Tibial nerve (tissue), 4 donors: ENCODE results near the gene RBM4B. TPM values are rescaled to one million over a fixed set of nuclear protein-coding genes. Genes with fewer than 3 reads are reported as not detected.

Source experiments
- DNase-seq, 2 donors: peaks; one replicate each; pipeline ENCODE4 v3.0.0-alpha.2; 2019; ENCODE audit warnings: low spot score in 2 of 2
- H3K27ac ChIP-seq, 4 donors: fragments of 200-600 bp; sonication (generic) in 3 of 4; one replicate each; pipeline ENCODE4 v1.5.1; 2017 to 2019; ENCODE audit warnings: mild to moderate bottlenecking in 1 of 4
- H3K27me3 ChIP-seq, 2 donors: fragments of 200-600 bp; sonication (generic) in 1 of 2; one replicate each; pipeline versions ENCODE4 v1.5.1 to v1.6.0; 2017 to 2019
- H3K36me3 ChIP-seq, 3 donors: fragments of 200-600 bp; sonication (generic); one replicate each; pipeline ENCODE4 v1.5.1; 2018 to 2019
- H3K4me1 ChIP-seq, 4 donors: fragments of 200-600 bp; sonication (generic) in 3 of 4; one replicate each; pipeline ENCODE4 v1.5.1; 2017 to 2019
- H3K4me3 ChIP-seq, 4 donors: fragments of 200-600 bp; sonication (generic) in 3 of 4; one replicate each; pipeline ENCODE4 v1.5.1; 2017 to 2019; ENCODE audit warnings: mild to moderate bottlenecking in 1 of 4, moderate library complexity in 1 of 4
- H3K9me3 ChIP-seq, 4 donors: fragments of 200-600 bp; sonication (generic) in 3 of 4; one replicate each; pipeline ENCODE4 v1.5.1; 2017 to 2019
- EP300 ChIP-seq, 2 donors: sonication (generic); formaldehyde crosslinking; IDR thresholded peaks; one replicate each; pipeline ENCODE4 v1.6.1; 2017; ENCODE audit warnings: antibody characterized with exemption in 2 of 2, mild to moderate bottlenecking in 1 of 2
- POLR2A ChIP-seq, 2 donors: fragments of 450-650 bp; IDR thresholded peaks; one replicate each; pipeline ENCODE4 v1.6.1; 2017; ENCODE audit warnings: antibody characterized with exemption in 2 of 2, mild to moderate bottlenecking in 2 of 2, moderate library complexity in 2 of 2
- WGBS, 2 donors: methylation state at CpG; one replicate each; pipeline ENCODE4 v1.1.5; 2018; 5-methylcytosine and 5-hydroxymethylcytosine counted together
- total RNA-seq, 4 donors: library from RNA; depleted of rRNA; stranded (reverse); fragments of >200 nt; gene quantifications; one replicate each; pipeline ENCODE4 v1.1.0, GENCODE V29; 2016
- TF ChIP-seq, protein P1 (sequence below), 5 experiments: fragments of 200-600 bp in 3 of 5; fragments of 450-650 bp in 2 of 5; sonication (generic) in 3 of 5; IDR thresholded peaks; one replicate each; pipeline ENCODE4 v1.5.1; 2016 to 2019; ENCODE audit warnings: antibody characterized with exemption in 5 of 5, mild to moderate bottlenecking in 3 of 5, moderate library complexity in 2 of 5

The RBM4B gene
- total RNA-seq, 4 donors from 2014 or later: 7.1 to 15.9 (median 12.2) TPM

DNA sequence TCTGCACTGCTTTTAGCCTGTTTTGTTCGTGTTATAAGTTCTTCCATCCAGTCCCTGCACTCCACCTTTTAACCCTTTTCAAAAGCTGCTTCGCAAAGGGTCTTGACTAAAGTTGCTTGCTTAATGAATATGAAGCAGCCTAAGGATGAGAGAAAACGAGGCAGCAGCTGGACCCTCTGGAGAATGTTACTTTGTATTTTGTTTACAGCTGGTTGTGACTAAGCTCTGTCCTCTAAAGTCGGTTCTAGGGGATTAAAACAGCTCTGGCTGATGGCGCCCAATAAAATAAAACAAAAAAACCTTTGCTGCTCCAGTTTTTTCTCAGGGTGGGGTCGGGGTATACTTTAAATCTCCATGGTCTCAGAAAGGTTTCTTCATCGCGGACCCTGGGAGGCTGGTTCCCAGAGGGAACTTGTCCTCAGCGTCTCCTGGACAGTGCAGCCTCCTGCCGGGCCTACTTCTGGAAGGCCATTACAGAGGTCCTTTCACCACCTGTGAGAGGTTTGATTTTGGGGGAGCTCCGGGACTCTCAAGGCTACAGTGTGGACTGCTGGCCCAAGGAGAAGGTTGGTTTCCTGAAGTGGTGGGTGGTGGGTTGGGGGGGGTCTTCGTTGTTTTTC lies 40.0 kb downstream of the RBM4B start:
- peak overlapping the region; percentile 45 to 95 (median 90) for H3K27ac ChIP-seq
- no peaks in the 10 kb centered on the region for H3K27me3 ChIP-seq
- H3K9me3 ChIP-seq: no peaks in the 10 kb centered on the region
- peaks cover 7 to 50% (median 40%) of the 10 kb centered on the region in 4 donors for H3K4me1 ChIP-seq
- no peak for DNase-seq
- 30 to 35% methylated on average over 12 of the region's 12 CpGs for WGBS, 2 donors
- H3K4me3 ChIP-seq: peak overlapping the region; percentile 53 to 91 (median 75)
- H3K36me3 ChIP-seq: peaks cover 0 to 23% (median 10%) of the 10 kb centered on the region in 3 donors
- TF ChIP-seq, protein P1, sequence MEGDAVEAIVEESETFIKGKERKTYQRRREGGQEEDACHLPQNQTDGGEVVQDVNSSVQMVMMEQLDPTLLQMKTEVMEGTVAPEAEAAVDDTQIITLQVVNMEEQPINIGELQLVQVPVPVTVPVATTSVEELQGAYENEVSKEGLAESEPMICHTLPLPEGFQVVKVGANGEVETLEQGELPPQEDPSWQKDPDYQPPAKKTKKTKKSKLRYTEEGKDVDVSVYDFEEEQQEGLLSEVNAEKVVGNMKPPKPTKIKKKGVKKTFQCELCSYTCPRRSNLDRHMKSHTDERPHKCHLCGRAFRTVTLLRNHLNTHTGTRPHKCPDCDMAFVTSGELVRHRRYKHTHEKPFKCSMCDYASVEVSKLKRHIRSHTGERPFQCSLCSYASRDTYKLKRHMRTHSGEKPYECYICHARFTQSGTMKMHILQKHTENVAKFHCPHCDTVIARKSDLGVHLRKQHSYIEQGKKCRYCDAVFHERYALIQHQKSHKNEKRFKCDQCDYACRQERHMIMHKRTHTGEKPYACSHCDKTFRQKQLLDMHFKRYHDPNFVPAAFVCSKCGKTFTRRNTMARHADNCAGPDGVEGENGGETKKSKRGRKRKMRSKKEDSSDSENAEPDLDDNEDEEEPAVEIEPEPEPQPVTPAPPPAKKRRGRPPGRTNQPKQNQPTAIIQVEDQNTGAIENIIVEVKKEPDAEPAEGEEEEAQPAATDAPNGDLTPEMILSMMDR (IDR thresholded peaks at IDR 0.05): no peak
- no peak for TF ChIP-seq EP300 (IDR thresholded peaks at IDR 0.05)
- no peak for TF ChIP-seq POLR2A (IDR thresholded peaks at IDR 0.05)

DNA sequence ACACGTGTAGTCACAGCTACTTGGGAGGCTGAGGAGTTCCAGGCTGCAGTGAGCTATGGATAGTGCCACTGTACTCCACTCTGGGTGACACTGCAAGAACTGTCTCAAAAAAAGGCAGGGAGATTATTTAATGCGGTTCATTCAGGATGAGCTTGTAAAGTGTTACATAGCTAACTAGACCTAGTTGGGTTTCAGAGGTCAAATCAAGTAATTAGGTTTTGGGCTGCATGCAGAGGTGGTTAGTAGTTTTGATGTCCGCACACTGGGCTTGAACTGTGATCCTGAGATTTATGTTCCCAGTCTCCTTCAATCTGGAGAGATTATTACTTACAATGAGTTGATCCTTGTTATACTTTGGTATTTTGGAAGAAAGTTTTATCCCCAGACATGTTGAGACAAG lies 41.3 kb downstream of the RBM4B start:
- 67 to 82% methylated on average over 3 of the region's 3 CpGs for WGBS, 2 donors
- H3K27ac ChIP-seq: no peak overlapping the region
- no peak overlapping the region for H3K4me3 ChIP-seq
- peaks cover 7 to 43% (median 28%) of the 10 kb centered on the region in 4 donors for H3K4me1 ChIP-seq
- peaks cover 0 to 23% (median 10%) of the 10 kb centered on the region in 3 donors for H3K36me3 ChIP-seq
- H3K27me3 ChIP-seq: no peaks in the 10 kb centered on the region
- H3K9me3 ChIP-seq: no peaks in the 10 kb centered on the region
- no peak for TF ChIP-seq POLR2A (IDR thresholded peaks at IDR 0.05)
- TF ChIP-seq, protein P1 (IDR thresholded peaks at IDR 0.05): no peak
- TF ChIP-seq EP300 (IDR thresholded peaks at IDR 0.05): no peak
- no peak for DNase-seq

DNA sequence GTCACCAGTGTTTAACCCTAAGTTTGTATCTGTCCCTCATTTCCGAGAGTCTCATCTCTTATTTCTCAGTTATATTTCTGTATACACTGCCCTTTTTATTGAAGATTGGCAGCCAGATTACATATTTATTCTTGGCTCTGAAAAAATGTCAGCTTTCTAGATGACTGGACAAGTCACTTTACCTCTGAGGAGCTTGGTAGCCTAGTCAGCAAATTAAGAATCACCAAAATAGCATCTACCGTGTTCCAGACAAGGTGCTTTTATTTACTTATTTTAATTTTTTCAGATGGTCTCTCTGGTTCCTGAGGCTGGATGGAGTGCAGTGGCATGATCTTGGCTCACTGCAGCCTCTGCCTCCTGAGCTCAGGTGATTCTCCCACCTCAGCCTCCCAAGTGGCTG lies 44.7 kb downstream of the RBM4B start:
- no peak overlapping the region for H3K27ac ChIP-seq
- DNase-seq: no peak
- TF ChIP-seq, protein P1 (IDR thresholded peaks at IDR 0.05): no peak
- no peak for TF ChIP-seq EP300 (IDR thresholded peaks at IDR 0.05)
- TF ChIP-seq POLR2A (IDR thresholded peaks at IDR 0.05): no peak
- no peak overlapping the region for H3K4me3 ChIP-seq
- peaks cover 0 to 35% (median under 1%) of the 10 kb centered on the region in 3 donors for H3K36me3 ChIP-seq
- no peaks in the 10 kb centered on the region for H3K9me3 ChIP-seq
- H3K4me1 ChIP-seq: peaks cover 0 to 21% (median 7%) of the 10 kb centered on the region in 4 donors
- WGBS, 2 donors: 69 to 70% methylated on average over 2 of the region's 2 CpGs
- H3K27me3 ChIP-seq: no peaks in the 10 kb centered on the region

DNA sequence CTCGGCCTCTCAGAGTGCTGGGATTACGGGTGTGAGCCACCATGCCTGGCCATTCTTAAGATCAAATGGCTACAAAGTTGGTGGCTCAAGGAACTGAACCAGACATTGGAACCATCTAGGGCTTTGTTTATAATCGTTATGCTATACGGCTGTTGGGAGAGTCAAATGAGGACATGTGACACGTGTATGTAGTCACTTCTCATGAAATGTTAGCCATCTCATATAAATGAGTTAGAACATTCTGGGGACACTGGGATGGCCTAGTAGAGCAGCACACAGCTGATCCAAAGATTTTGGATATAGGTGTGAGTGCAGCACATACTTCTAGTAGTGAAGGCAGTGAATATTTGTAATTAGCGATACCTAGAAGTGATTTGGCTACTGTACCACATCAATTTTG lies 45.8 kb downstream of the RBM4B start:
- peaks cover 0 to 11% (median 0%) of the 10 kb centered on the region in 4 donors for H3K4me1 ChIP-seq
- H3K27ac ChIP-seq: no peak overlapping the region
- TF ChIP-seq, protein P1 (IDR thresholded peaks at IDR 0.05): no peak
- no peak for TF ChIP-seq EP300 (IDR thresholded peaks at IDR 0.05)
- no peak for TF ChIP-seq POLR2A (IDR thresholded peaks at IDR 0.05)
- H3K9me3 ChIP-seq: no peaks in the 10 kb centered on the region
- H3K27me3 ChIP-seq: no peaks in the 10 kb centered on the region
- peaks cover 0 to 46% (median 9%) of the 10 kb centered on the region in 3 donors for H3K36me3 ChIP-seq
- DNase-seq: no peak
- WGBS, 2 donors: 91 to 92% methylated on average over 6 of the region's 6 CpGs
- H3K4me3 ChIP-seq: no peak overlapping the region

DNA sequence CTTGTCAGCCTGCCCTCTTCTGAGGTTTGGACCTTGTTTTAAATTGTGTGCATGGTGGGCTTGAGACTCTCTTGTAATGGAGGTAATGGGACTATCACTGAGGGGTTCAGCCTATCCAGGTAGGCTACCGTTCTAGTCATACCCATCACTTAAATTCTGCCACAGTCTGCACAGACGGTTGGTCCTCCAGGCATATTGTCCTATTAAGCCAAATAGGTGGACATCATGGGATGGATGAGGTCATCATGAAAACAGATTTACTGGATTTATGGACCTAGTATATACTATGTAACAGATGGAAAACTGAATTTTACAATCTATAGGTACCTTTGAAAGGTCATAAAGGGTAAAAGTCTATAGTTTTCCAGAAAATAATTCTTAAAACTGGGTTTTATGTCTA lies 48.3 kb downstream of the RBM4B start:
- Histone ChIP-seq H3K36me3 (peaks cover 0 to 71% (median 32%) of the 10 kb centered on the region in 3 donors), H3K4me3 (no peak overlapping the region), H3K27ac (no peak overlapping the region), H3K27me3 (no peaks in the 10 kb centered on the region), H3K9me3 (no peaks in the 10 kb centered on the region), H3K4me1 (peaks cover 0 to 18% (median 0%) of the 10 kb centered on the region in 4 donors)
- WGBS, 2 donors: 81 to 88% methylated on average over 2 of the region's 2 CpGs
- no peak for TF ChIP-seq POLR2A (IDR thresholded peaks at IDR 0.05)
- TF ChIP-seq EP300 (IDR thresholded peaks at IDR 0.05): no peak
- TF ChIP-seq, protein P1 (IDR thresholded peaks at IDR 0.05): no peak
- no peak for DNase-seq
